Kidney (tissue), 14 donors: ENCODE data around the gene HSPG2. TPM values are rescaled to one million over a fixed set of nuclear protein-coding genes. Genes with fewer than 3 reads are reported as not detected.
A peak's percentile ranks its signal among the peaks of the same experiment; 100 is the strongest.

Source experiments
- DNase-seq, 5 donors: peaks; one replicate each; pipeline ENCODE4 v3.0.0-alpha.2; 2013 to 2020
- FAIRE-seq: peaks from 2 replicates; lab custom pipeline; 2012; peaks lifted over from hg19 to GRCh38; lab: Jason Lieb, UNC
- H3K27ac ChIP-seq, 2 donors: one replicate each; pipeline ENCODE4 v1.7.0; 2013; ENCODE audit warnings: low read depth in 2 of 2, low read length in 2 of 2, inconsistent platforms in 1 of 2
- H3K27me3 ChIP-seq: one replicate; pipeline ENCODE4 v1.7.1; 2013; ENCODE audit warnings: low read length, inconsistent platforms; ENCODE audit not compliant: control insufficient read depth, insufficient read depth
- H3K36me3 ChIP-seq, 3 donors: one replicate each; pipeline versions ENCODE4 v1.7.0 to v1.7.1; 2013; ENCODE audit warnings: low read length in 3 of 3, control low read depth in 1 of 3, inconsistent platforms in 1 of 3; ENCODE audit not compliant: insufficient read depth in 3 of 3, control insufficient read depth in 2 of 3
- H3K4me1 ChIP-seq, 3 donors: one replicate each; pipeline versions ENCODE4 v1.7.0 to v1.7.1; 2013; ENCODE audit warnings: low read length in 3 of 3, inconsistent platforms in 1 of 3, low read depth in 1 of 3; ENCODE audit not compliant: control insufficient read depth in 2 of 3, insufficient read depth in 2 of 3
- H3K4me3 ChIP-seq, 3 donors: one replicate each; pipeline versions ENCODE4 v1.7.0 to v1.8.1; 2013; ENCODE audit warnings: low read length in 3 of 3, control low read depth in 1 of 3, inconsistent platforms in 1 of 3
- H3K9ac ChIP-seq, 3 donors: one replicate each; pipeline versions ENCODE4 v1.7.0 to v1.7.1; 2013; ENCODE audit warnings: low read length in 3 of 3, control low read depth in 1 of 3, inconsistent platforms in 1 of 3
- H3K9me3 ChIP-seq, 3 donors: one replicate each; pipeline versions ENCODE4 v1.7.0 to v1.7.1; 2013; ENCODE audit warnings: low read length in 3 of 3, control low read depth in 1 of 3, inconsistent platforms in 1 of 3; ENCODE audit not compliant: control insufficient read depth in 2 of 3, insufficient read depth in 1 of 3
- intact Hi-C: fragments of 100-400 bp; cut with DNase I; formaldehyde crosslinking; loops from one replicate; pipeline ENCODE4 v1.11.1; 2022
- polyA plus RNA-seq: library from polyadenylated mRNA; stranded (reverse); fragments of 350-450 nt; fragmentation: Illumina TruSeq; extraction: RNeasy Lipid Tissue Mini Kit (QIAGEN cat#74804); gene quantifications from one replicate; pipeline ENCODE4 v1.2.3, GENCODE V29; 2014; ENCODE audit warnings: low read depth, low replicate concordance; ENCODE audit not compliant: insufficient read depth
- total RNA-seq: library from RNA; stranded (reverse); fragmentation: NEBNext Ultra II Directional; extraction: Animal tissue kit (Norgen Biotek cat#: 25700); gene quantifications from one replicate; pipeline ENCODE4 v1.2.1, GENCODE V29; 2021
- TF ChIP-seq, protein P1 (sequence below): IDR thresholded peaks from 3 replicates; pipeline ENCODE4 v1.5.1; 2012; ENCODE audit warnings: mild to moderate bottlenecking, moderate library complexity, borderline replicate concordance; ENCODE audit not compliant: insufficient read depth; ENCODE audit errors: extremely low read depth
- donor health status: control.
- donor health status: control.
- donor health status: control.
- donor health status: control.
- donor health status: control.
- donor health status: DM: yes; HTN: yes; CAD: no.
- donor health status: Normal renal cell carcinoma (clear cell type).

The HSPG2 gene
- total and polyA plus RNA-seq, 2 donors from 2014 or later, result 60.4 to 510 TPM

GRCh38 chr1:21926814-21927532 is 10.1 kb downstream of the HSPG2 start:
- Histone ChIP-seq H3K9me3 (no peaks in the 10 kb centered on the region), H3K36me3 (no peaks in the 10 kb centered on the region), H3K27me3 (no peaks in the 10 kb centered on the region), H3K4me1 (peaks cover 2 to 61% (median 46%) of the 10 kb centered on the region in 3 donors), H3K9ac (no peak overlapping the region), H3K4me3 (no peak overlapping the region), H3K27ac (peak overlapping the region; percentile 69 to 82)
- FAIRE-seq, result no peak
- DNase-seq, result peak in 1 of 5 donors; percentile 83
- TF ChIP-seq, protein P1, sequence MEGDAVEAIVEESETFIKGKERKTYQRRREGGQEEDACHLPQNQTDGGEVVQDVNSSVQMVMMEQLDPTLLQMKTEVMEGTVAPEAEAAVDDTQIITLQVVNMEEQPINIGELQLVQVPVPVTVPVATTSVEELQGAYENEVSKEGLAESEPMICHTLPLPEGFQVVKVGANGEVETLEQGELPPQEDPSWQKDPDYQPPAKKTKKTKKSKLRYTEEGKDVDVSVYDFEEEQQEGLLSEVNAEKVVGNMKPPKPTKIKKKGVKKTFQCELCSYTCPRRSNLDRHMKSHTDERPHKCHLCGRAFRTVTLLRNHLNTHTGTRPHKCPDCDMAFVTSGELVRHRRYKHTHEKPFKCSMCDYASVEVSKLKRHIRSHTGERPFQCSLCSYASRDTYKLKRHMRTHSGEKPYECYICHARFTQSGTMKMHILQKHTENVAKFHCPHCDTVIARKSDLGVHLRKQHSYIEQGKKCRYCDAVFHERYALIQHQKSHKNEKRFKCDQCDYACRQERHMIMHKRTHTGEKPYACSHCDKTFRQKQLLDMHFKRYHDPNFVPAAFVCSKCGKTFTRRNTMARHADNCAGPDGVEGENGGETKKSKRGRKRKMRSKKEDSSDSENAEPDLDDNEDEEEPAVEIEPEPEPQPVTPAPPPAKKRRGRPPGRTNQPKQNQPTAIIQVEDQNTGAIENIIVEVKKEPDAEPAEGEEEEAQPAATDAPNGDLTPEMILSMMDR, result no peak
- intact Hi-C loops, result no loop called here

DNA sequence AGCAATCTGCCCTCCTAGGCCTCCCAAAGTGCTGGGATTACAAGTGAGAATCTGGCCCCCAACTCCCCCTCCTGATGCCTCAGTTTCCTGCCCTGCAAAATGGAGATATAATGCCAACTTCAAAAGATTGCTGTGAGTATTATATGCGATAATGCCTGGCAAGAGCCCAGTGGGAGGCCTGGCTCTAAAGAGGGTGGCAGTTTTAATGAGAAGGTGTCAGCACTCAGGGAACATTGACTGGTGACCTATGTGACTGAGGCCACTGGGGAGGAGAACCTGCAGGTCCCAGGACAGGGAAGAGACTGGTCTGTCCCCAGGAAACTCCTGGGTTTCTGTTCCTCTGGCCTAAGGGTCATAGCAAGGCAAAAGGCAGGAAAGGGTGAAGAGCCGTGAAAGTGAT is 11.0 kb downstream of the HSPG2 start:
- Histone ChIP-seq H3K4me3 (no peak overlapping the region), H3K27ac (peak overlapping the region in 1 of 2 donors; percentile 20), H3K27me3 (no peaks in the 10 kb centered on the region), H3K9ac (peak overlapping the region in 1 of 3 donors; percentile 26), H3K36me3 (no peaks in the 10 kb centered on the region), H3K9me3 (no peaks in the 10 kb centered on the region), H3K4me1 (peaks cover 2 to 63% (median 48%) of the 10 kb centered on the region in 3 donors)
- TF ChIP-seq, protein P1, result no peak
- FAIRE-seq, result no peak
- intact Hi-C loops, result no loop called here
- DNase-seq, result no peak

- FAIRE-seq (no peak), DNase-seq (no peak)
- H3K4me1 ChIP-seq, result peaks cover 5 to 66% (median 50%) of the 10 kb centered on the region in 3 donors
- no peak overlapping the region for H3K4me3 ChIP-seq
- peak overlapping the region in 1 of 3 donors; percentile 56 for H3K9ac ChIP-seq
- H3K27me3 ChIP-seq, result no peaks in the 10 kb centered on the region
- peak overlapping the region; percentile 48 to 55 for H3K27ac ChIP-seq
- intact Hi-C loops, result no loop called here
- H3K36me3 ChIP-seq, result no peaks in the 10 kb centered on the region
- TF ChIP-seq, protein P1, result no peak
- H3K9me3 ChIP-seq, result no peaks in the 10 kb centered on the region
These were observed 11.7 kb downstream of the HSPG2 start for GRCh38 chr1:21925334-21925940.
